ENCODE results near the gene LRRC25.
A peak's percentile ranks its signal among the peaks of the same experiment; 100 is the strongest.
"Not testable (repeated sequence)": the region's sequence is repeated elsewhere in the genome, so short reads cannot be mapped to it uniquely, and the experiment has no call there.

Gene LRRC25

GRCh38 chr19:18402455-18403248, 5.2 kb upstream of the LRRC25 start:
- not testable (repeated sequence) for DNase-seq (ENCODE audit: low spot score)

GRCh38 chr19:18401580-18402112, 4.2 kb upstream of the LRRC25 start:
- peak; percentile 78 for DNase-seq (ENCODE audit: low spot score)

- DNase-seq (ENCODE audit: low spot score), result peak; percentile 93
Measured at GRCh38 chr19:18399008-18399407, 1.6 kb upstream of the LRRC25 start.

GRCh38 chr19:18396471-18397241, 766 bp downstream of the LRRC25 start:
- DNase-seq (ENCODE audit: low spot score), result no peak

- no peak for DNase-seq (ENCODE audit: low spot score)
Measured at GRCh38 chr19:18393836-18394235, 3.6 kb downstream of the LRRC25 start.

GRCh38 chr19:18392926-18393325, 4.5 kb downstream of the LRRC25 start:
- no peak for DNase-seq (ENCODE audit: low spot score)

GRCh38 chr19:18392417-18392816, 5.0 kb downstream of the LRRC25 start:
- peak; percentile 63 for DNase-seq (ENCODE audit: low spot score)

GRCh38 chr19:18391509-18392075, 5.8 kb downstream of the LRRC25 start:
- no peak for DNase-seq (ENCODE audit: low spot score)

- DNase-seq (ENCODE audit: low spot score), result peak; percentile 73
Measured at GRCh38 chr19:18390065-18390907, 7.1 kb downstream of the LRRC25 start.

- peak; percentile 70 for DNase-seq (ENCODE audit: low spot score)
Measured at GRCh38 chr19:18389726-18390064, 7.7 kb downstream of the LRRC25 start.

- peak; percentile 62 for DNase-seq (ENCODE audit: low spot score)
Measured at GRCh38 chr19:18388960-18389725, 8.3 kb downstream of the LRRC25 start.

- peak; percentile 92 for DNase-seq (ENCODE audit: low spot score)
Measured at GRCh38 chr19:18388100-18388959, 9.1 kb downstream of the LRRC25 start.

GRCh38 chr19:18386543-18387271, 10.7 kb downstream of the LRRC25 start:
- peak; percentile 80 for DNase-seq (ENCODE audit: low spot score)

- peak; percentile 91 for DNase-seq (ENCODE audit: low spot score)
Measured at GRCh38 chr19:18385675-18386542, 11.5 kb downstream of the LRRC25 start, which contains the start of gene GDF15. TSS of gene GDF15 (plus strand) at chr19:18386158. CDS start at chr19:18386190, 32 bp downstream.

- DNase-seq (ENCODE audit: low spot score), result no peak
Measured at GRCh38 chr19:18385359-18385674, 12.1 kb downstream of the LRRC25 start.

GRCh38 chr19:18384775-18385174, 12.6 kb downstream of the LRRC25 start:
- DNase-seq (ENCODE audit: low spot score), result peak; percentile 30

GRCh38 chr19:18383622-18384021, 13.8 kb downstream of the LRRC25 start:
- DNase-seq (ENCODE audit: low spot score), result not testable (repeated sequence)

- DNase-seq (ENCODE audit: low spot score), result no peak
Measured at GRCh38 chr19:18380843-18381242, 16.6 kb downstream of the LRRC25 start.
